Cardiac muscle cell (in vitro differentiated cells and primary cell): ENCODE data around the gene PRMT6. TPM values are rescaled to one million over a fixed set of nuclear protein-coding genes. Genes with fewer than 3 reads are reported as not detected.
"Not testable (repeated sequence)": the region's sequence is repeated elsewhere in the genome, so short reads cannot be mapped to it uniquely, and the experiment has no call there.

Source experiments
- DNase-seq, 2 donors: peaks; one replicate each; pipeline versions ENCODE4 v3.0.0 to v3.0.0-alpha.2; 2010 to 2017; ENCODE audit warnings: low read depth in 1 of 2, low spot score in 1 of 2
- H3K27ac ChIP-seq: fragments of 200-600 bp; sonication (generic); 2 replicates; pipeline ENCODE4 v1.5.1; 2016
- H3K27me3 ChIP-seq: fragments of 200-600 bp; sonication (generic); 2 replicates; pipeline ENCODE4 v1.6.0; 2016; ENCODE audit warnings: control low read depth
- H3K36me3 ChIP-seq: fragments of 200-600 bp; sonication (generic); 2 replicates; pipeline ENCODE4 v1.5.1; 2016; ENCODE audit warnings: control low read depth
- H3K4me1 ChIP-seq: fragments of 200-600 bp; sonication (generic); 2 replicates; pipeline ENCODE4 v1.8.1; 2017; ENCODE audit warnings: low read depth, mild to moderate bottlenecking, mixed run types
- H3K4me3 ChIP-seq: fragments of 200-600 bp; sonication (generic); 2 replicates; pipeline ENCODE4 v1.5.1; 2016; ENCODE audit warnings: mild to moderate bottlenecking
- H3K9me3 ChIP-seq: fragments of 200-600 bp; sonication (generic); 2 replicates; pipeline ENCODE4 v1.5.1; 2017; ENCODE audit warnings: low read depth, mild to moderate bottlenecking, control low read depth
- CTCF ChIP-seq: IDR thresholded peaks from 2 replicates; pipeline ENCODE4 v1.5.1; 2012; ENCODE audit warnings: low read depth, mild to moderate bottlenecking, low read length
- polyA plus RNA-seq: library from polyadenylated mRNA; unstranded; fragments of >200 nt; fragmentation: Nextera tagmentation; extraction: Ambion mirVana; gene quantifications from 2 replicates; pipeline ENCODE4 v1.2.1, GENCODE V29; 2016
- total RNA-seq: library from RNA; depleted of rRNA; stranded (reverse); fragments of >200 nt; gene quantifications from 2 replicates; pipeline ENCODE4 v1.2.3, GENCODE V29; 2016

Gene PRMT6
- total and polyA plus RNA-seq, 2 experiments from 2014 or later, result 46.3 to 46.5 TPM

- H3K4me3 ChIP-seq, result no peak overlapping the region
- H3K9me3 ChIP-seq, result no peaks in the 10 kb centered on the region
- H3K27me3 ChIP-seq, result no peaks in the 10 kb centered on the region
- TF ChIP-seq CTCF, result no peak
- H3K36me3 ChIP-seq, result no peaks in the 10 kb centered on the region
- H3K4me1 ChIP-seq, result no peaks in the 10 kb centered on the region
- no peak for DNase-seq
- H3K27ac ChIP-seq, result no peak overlapping the region
Measured at GRCh38 chr1:107019166-107019565, 37.3 kb upstream of the PRMT6 start.

DNA sequence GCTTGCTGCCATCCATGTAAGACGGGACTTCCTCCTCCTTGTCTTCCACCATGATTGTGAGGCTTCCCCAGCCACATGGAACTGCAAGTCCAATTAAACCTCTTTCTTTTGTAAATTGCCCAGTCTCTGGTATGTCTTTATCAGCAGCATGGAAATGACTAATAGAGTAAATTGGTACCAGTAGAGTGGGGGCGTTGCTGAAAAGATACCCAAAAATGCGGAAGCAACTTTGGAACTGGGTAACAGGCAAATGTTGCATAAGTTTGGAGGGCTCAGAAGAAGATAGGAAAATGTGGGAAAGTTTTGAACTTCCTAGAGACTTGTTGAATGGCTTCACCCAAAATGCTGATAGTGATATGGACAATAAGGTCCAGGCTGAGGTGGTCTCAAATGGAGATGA is 17.6 kb upstream of the PRMT6 start:
- H3K36me3 ChIP-seq, H3K27ac ChIP-seq, H3K4me1 ChIP-seq, H3K27me3 ChIP-seq, H3K4me3 ChIP-seq, H3K9me3 ChIP-seq: not testable (repeated sequence)
- DNase-seq, result peak in 1 of 2 donors; percentile 57

GRCh38 chr1:107044310-107045220 is 11.9 kb upstream of the PRMT6 start:
- H3K4me1 ChIP-seq, H3K27me3 ChIP-seq, H3K36me3 ChIP-seq, DNase-seq, H3K27ac ChIP-seq, H3K4me3 ChIP-seq, H3K9me3 ChIP-seq: not testable (repeated sequence)

- H3K4me1 ChIP-seq, result peaks cover 7% of the 10 kb centered on the region
- H3K27me3 ChIP-seq, result no peaks in the 10 kb centered on the region
- H3K27ac ChIP-seq, result no peak overlapping the region
- peak; percentile 2 for TF ChIP-seq CTCF
- H3K9me3 ChIP-seq, result no peaks in the 10 kb centered on the region
- no peaks in the 10 kb centered on the region for H3K36me3 ChIP-seq
- no peak overlapping the region for H3K4me3 ChIP-seq
- no peak for DNase-seq
Measured at GRCh38 chr1:107047602-107048001, 8.9 kb upstream of the PRMT6 start.

GRCh38 chr1:107048241-107048640 is 8.2 kb upstream of the PRMT6 start:
- Histone ChIP-seq H3K36me3 (no peaks in the 10 kb centered on the region), H3K4me3 (no peak overlapping the region), H3K27ac (no peak overlapping the region), H3K27me3 (no peaks in the 10 kb centered on the region), H3K9me3 (no peaks in the 10 kb centered on the region), H3K4me1 (peaks cover under 1% of the 10 kb centered on the region)
- no peak for DNase-seq
- no peak for TF ChIP-seq CTCF

DNA sequence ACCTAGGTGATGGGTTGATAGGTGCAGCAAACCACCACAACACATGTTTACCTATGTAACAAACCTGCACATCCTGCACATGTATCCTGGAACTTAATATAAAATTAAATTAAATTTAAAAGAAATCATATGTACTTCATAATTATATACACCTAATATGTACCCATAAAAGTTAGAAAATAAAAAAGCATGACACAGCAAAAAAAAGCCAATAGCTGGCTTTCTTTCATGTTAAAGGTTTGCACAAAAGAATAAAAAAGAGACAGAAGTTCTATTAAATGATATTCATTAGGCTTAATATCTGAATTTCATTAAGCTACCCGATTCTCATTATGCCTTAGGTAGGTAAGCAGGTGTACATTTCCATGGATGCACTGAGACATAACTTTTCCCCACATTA is 5.2 kb upstream of the PRMT6 start:
- no peak for TF ChIP-seq CTCF
- DNase-seq, result no peak
- Histone ChIP-seq H3K27me3 (no peaks in the 10 kb centered on the region), H3K4me3 (no peak overlapping the region), H3K4me1 (no peaks in the 10 kb centered on the region), H3K36me3 (no peaks in the 10 kb centered on the region), H3K27ac (no peak overlapping the region), H3K9me3 (no peaks in the 10 kb centered on the region)

DNA sequence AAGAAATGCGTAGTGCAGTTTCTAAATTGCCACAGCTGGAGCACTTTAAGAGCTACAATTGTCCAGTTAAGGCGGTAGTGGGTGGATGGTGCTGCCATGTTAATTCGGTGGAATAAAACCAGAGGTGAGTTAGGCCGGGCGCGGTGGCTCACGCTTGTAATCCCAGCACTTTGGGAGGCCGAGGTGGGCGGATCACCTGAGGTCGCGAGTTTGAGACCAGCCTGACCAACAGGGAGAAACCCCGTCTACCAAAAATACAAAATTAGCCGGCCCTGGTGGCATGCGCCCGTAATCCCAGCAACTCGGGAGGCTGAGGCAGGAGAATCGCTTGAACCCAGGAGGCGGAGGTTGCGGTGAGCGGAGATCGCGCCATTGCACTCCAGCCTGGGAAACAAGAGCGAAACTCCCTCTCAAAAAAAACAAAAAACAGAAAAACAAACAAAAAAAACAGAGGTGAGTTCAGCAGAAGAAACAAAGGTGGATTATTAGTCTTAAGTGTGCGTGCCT is 502 bp upstream of the PRMT6 start:
- H3K27ac ChIP-seq, H3K9me3 ChIP-seq, H3K27me3 ChIP-seq, H3K4me1 ChIP-seq, H3K36me3 ChIP-seq, DNase-seq: not testable (repeated sequence)
- peak overlapping the region; percentile 84 for H3K4me3 ChIP-seq
